ENCODE data around the gene MAOA.

The MAOA gene

DNA sequence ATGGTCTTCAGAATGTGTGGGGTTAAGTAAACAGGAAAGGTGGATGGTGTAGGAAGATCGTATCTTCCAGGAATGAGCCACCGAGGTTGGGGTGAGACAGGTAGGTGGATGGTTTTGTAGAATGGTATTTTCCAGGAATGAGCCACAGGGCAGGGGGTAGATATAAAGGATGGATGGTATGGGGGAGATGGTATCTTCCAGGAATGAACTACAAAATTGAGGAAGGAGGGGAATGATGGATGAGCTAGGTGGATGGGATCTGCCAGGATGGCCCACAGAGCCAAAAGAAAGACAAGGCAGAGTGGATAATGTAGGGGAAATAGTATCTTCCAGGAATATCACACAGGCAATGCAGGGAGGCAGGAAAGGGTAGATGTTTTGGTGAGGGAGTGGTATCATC, 60.0 kb downstream of the MAOA start:
- Histone ChIP-seq H3K9me2 (replicated peaks; ENCODE audit: insufficient read depth, low read length) (no peaks in the 10 kb centered on the region), H3K9me3 (replicated peaks; ENCODE audit: insufficient read depth, low read length) (no peaks in the 10 kb centered on the region), H3K79me2 (ENCODE audit: low read length) (no peaks in the 10 kb centered on the region), H3K4me3 (ENCODE audit: low read length) (no peak overlapping the region), H3K27me3 (replicated peaks; ENCODE audit: insufficient read depth, low read length) (no peaks in the 10 kb centered on the region), H3K27ac (ENCODE audit: low read length) (no peak overlapping the region), H4K20me1 (ENCODE audit: insufficient read depth, low read length) (no peaks in the 10 kb centered on the region), H3F3A (ENCODE audit: insufficient read depth, low read length) (no peaks in the 10 kb centered on the region), H3K4me2 (ENCODE audit: low read depth, low read length) (no peak overlapping the region), H3K9ac (ENCODE audit: low read length) (no peak overlapping the region), H2AFZ (ENCODE audit: low read length) (no peak overlapping the region), H3K36me3 (replicated peaks; ENCODE audit: insufficient read depth, low read length) (no peaks in the 10 kb centered on the region), H3K4me1 (ENCODE audit: low read length) (no peaks in the 10 kb centered on the region)
- TF ChIP-seq EZH2 (optimal IDR thresholded peaks at IDR 0.05; ENCODE audit: low read depth, low read length) = no peak
- TF ChIP-seq EZH2phosphoT487 (IDR thresholded peaks at IDR 0.05; ENCODE audit: low read length) = no peak
- TF ChIP-seq, protein P1, sequence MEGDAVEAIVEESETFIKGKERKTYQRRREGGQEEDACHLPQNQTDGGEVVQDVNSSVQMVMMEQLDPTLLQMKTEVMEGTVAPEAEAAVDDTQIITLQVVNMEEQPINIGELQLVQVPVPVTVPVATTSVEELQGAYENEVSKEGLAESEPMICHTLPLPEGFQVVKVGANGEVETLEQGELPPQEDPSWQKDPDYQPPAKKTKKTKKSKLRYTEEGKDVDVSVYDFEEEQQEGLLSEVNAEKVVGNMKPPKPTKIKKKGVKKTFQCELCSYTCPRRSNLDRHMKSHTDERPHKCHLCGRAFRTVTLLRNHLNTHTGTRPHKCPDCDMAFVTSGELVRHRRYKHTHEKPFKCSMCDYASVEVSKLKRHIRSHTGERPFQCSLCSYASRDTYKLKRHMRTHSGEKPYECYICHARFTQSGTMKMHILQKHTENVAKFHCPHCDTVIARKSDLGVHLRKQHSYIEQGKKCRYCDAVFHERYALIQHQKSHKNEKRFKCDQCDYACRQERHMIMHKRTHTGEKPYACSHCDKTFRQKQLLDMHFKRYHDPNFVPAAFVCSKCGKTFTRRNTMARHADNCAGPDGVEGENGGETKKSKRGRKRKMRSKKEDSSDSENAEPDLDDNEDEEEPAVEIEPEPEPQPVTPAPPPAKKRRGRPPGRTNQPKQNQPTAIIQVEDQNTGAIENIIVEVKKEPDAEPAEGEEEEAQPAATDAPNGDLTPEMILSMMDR (IDR thresholded peaks at IDR 0.05; ENCODE audit: low read length) = no peak
- no peak for DNase-seq

GRCh38 chrX:43716696-43717095, 60.6 kb downstream of the MAOA start:
- Histone ChIP-seq H3K9ac (ENCODE audit: low read length) (no peak overlapping the region), H3K27me3 (replicated peaks; ENCODE audit: insufficient read depth, low read length) (no peaks in the 10 kb centered on the region), H3F3A (ENCODE audit: insufficient read depth, low read length) (no peaks in the 10 kb centered on the region), H3K4me3 (ENCODE audit: low read length) (no peak overlapping the region), H3K79me2 (ENCODE audit: low read length) (no peaks in the 10 kb centered on the region), H3K36me3 (replicated peaks; ENCODE audit: insufficient read depth, low read length) (no peaks in the 10 kb centered on the region), H3K9me2 (replicated peaks; ENCODE audit: insufficient read depth, low read length) (no peaks in the 10 kb centered on the region), H3K4me2 (ENCODE audit: low read depth, low read length) (no peak overlapping the region), H3K9me3 (replicated peaks; ENCODE audit: insufficient read depth, low read length) (no peaks in the 10 kb centered on the region), H2AFZ (ENCODE audit: low read length) (no peak overlapping the region), H4K20me1 (ENCODE audit: insufficient read depth, low read length) (no peaks in the 10 kb centered on the region), H3K27ac (ENCODE audit: low read length) (no peak overlapping the region), H3K4me1 (ENCODE audit: low read length) (no peaks in the 10 kb centered on the region)
- TF ChIP-seq EZH2phosphoT487 (IDR thresholded peaks at IDR 0.05; ENCODE audit: low read length) (no peak), EZH2 (optimal IDR thresholded peaks at IDR 0.05; ENCODE audit: low read depth, low read length) (no peak)
- TF ChIP-seq, protein P1 (IDR thresholded peaks at IDR 0.05; ENCODE audit: low read length) = no peak
- no peak for DNase-seq

DNA sequence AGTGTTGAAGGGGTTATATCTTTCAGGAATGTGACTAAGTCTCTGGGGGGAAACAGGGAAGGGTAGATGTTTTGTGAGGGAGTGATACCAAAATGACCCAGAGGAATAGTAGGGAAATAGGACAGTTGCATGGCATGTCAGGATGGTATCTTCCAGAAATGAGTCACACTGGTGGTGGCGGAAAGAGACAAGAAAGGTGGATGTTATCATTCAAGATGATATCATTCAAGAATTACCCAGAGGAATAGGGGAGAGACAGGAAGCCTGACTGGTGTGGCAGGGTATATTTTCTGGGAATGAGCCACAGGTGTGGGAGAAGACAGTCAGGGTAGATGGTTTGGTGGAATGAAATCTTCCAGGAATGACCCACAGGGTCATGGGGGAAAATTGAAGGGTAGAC, 61.1 kb downstream of the MAOA start:
- Histone ChIP-seq H3K9me2 (replicated peaks; ENCODE audit: insufficient read depth, low read length) (no peaks in the 10 kb centered on the region), H3F3A (ENCODE audit: insufficient read depth, low read length) (no peaks in the 10 kb centered on the region), H3K9ac (ENCODE audit: low read length) (no peak overlapping the region), H3K27me3 (replicated peaks; ENCODE audit: insufficient read depth, low read length) (no peaks in the 10 kb centered on the region), H4K20me1 (ENCODE audit: insufficient read depth, low read length) (no peaks in the 10 kb centered on the region), H3K27ac (ENCODE audit: low read length) (no peak overlapping the region), H3K9me3 (replicated peaks; ENCODE audit: insufficient read depth, low read length) (no peaks in the 10 kb centered on the region), H3K4me1 (ENCODE audit: low read length) (no peaks in the 10 kb centered on the region), H3K4me2 (ENCODE audit: low read depth, low read length) (no peak overlapping the region), H3K79me2 (ENCODE audit: low read length) (no peaks in the 10 kb centered on the region), H3K36me3 (replicated peaks; ENCODE audit: insufficient read depth, low read length) (no peaks in the 10 kb centered on the region), H3K4me3 (ENCODE audit: low read length) (no peak overlapping the region), H2AFZ (ENCODE audit: low read length) (no peak overlapping the region)
- DNase-seq = no peak
- no peak for TF ChIP-seq EZH2phosphoT487 (IDR thresholded peaks at IDR 0.05; ENCODE audit: low read length)
- no peak for TF ChIP-seq EZH2 (optimal IDR thresholded peaks at IDR 0.05; ENCODE audit: low read depth, low read length)
- TF ChIP-seq, protein P1 (IDR thresholded peaks at IDR 0.05; ENCODE audit: low read length) = no peak

Measured in MM.1S (cell line).